ENCODE results near the gene IGFL1.

The IGFL1 gene

GRCh38 chr19:46229442-46229841 is at the start of gene IGFL1:
Gene IGFL1 (plus strand): TSS chr19:46229742. CDS start chr19:46229775, 33 bp downstream.
- H3K4me1 ChIP-seq (ENCODE audit: insufficient read depth, low read length, severe bottlenecking) = no peaks in the 10 kb centered on the region
- no peak within 1 kb of the TSS for H3K4me2 ChIP-seq (ENCODE audit: low read length)
- no peaks in the 10 kb centered on the region for H3K36me3 ChIP-seq (ENCODE audit: insufficient read depth, low read length)
- TF ChIP-seq CTCF (IDR thresholded peaks at IDR 0.05; ENCODE audit: low read length) = no peak
- TF ChIP-seq EZH2 (IDR thresholded peaks at IDR 0.05; ENCODE audit: borderline replicate concordance, low read length) = no peak
- no peaks in the 10 kb centered on the region for H3F3A ChIP-seq (ENCODE audit: insufficient read depth, low read length)
- H3K9ac ChIP-seq (ENCODE audit: low read length) = no peak within 1 kb of the TSS
- no peaks in the 10 kb centered on the region for H3K9me2 ChIP-seq (ENCODE audit: low read depth, low read length)
- no peaks in the 10 kb centered on the region for H3K79me2 ChIP-seq (ENCODE audit: insufficient read depth, low read length)
- no peaks in the 10 kb centered on the region for H4K20me1 ChIP-seq (ENCODE audit: insufficient read depth, low read length)
- H2AFZ ChIP-seq (ENCODE audit: low read length) = no peak within 1 kb of the TSS
- no peak within 1 kb of the TSS for H3K27ac ChIP-seq (ENCODE audit: low read depth, low read length, poor library complexity, severe bottlenecking)
- no peak within 1 kb of the TSS for H3K4me3 ChIP-seq (ENCODE audit: low read depth, low read length, poor library complexity, severe bottlenecking)
- no peaks in the 10 kb centered on the region for H3K27me3 ChIP-seq (ENCODE audit: insufficient read depth, low read length)
- H3K9me3 ChIP-seq (ENCODE audit: low read length) = no peaks in the 10 kb centered on the region

GRCh38 chr19:46180701-46181387 is 48.7 kb upstream of the IGFL1 start:
- H3F3A ChIP-seq (ENCODE audit: insufficient read depth, low read length) = no peaks in the 10 kb centered on the region
- H3K4me1 ChIP-seq (ENCODE audit: insufficient read depth, low read length, severe bottlenecking) = peaks cover 8% of the 10 kb centered on the region
- TF ChIP-seq CTCF (IDR thresholded peaks at IDR 0.05; ENCODE audit: low read length) = no peak
- no peak for TF ChIP-seq EZH2 (IDR thresholded peaks at IDR 0.05; ENCODE audit: borderline replicate concordance, low read length)
- no peak overlapping the region for H3K4me2 ChIP-seq (ENCODE audit: low read length)
- no peaks in the 10 kb centered on the region for H3K9me2 ChIP-seq (ENCODE audit: low read depth, low read length)
- H3K9ac ChIP-seq (ENCODE audit: low read length) = no peak overlapping the region
- no peaks in the 10 kb centered on the region for H3K9me3 ChIP-seq (ENCODE audit: low read length)
- no peaks in the 10 kb centered on the region; the same call in 1 of the 2 replicates for H3K27me3 ChIP-seq (ENCODE audit: insufficient read depth, low read length)
- H3K4me3 ChIP-seq (ENCODE audit: low read depth, low read length, poor library complexity, severe bottlenecking) = no peak overlapping the region
- no peaks in the 10 kb centered on the region for H4K20me1 ChIP-seq (ENCODE audit: insufficient read depth, low read length)
- no peak overlapping the region for H3K27ac ChIP-seq (ENCODE audit: low read depth, low read length, poor library complexity, severe bottlenecking)
- no peaks in the 10 kb centered on the region for H3K36me3 ChIP-seq (ENCODE audit: insufficient read depth, low read length)
- no peaks in the 10 kb centered on the region for H3K79me2 ChIP-seq (ENCODE audit: insufficient read depth, low read length)
- no peak overlapping the region for H2AFZ ChIP-seq (ENCODE audit: low read length)

GRCh38 chr19:46181388-46181779 is 48.2 kb upstream of the IGFL1 start:
- no peak overlapping the region for H2AFZ ChIP-seq (ENCODE audit: low read length)
- H3K79me2 ChIP-seq (ENCODE audit: insufficient read depth, low read length) = no peaks in the 10 kb centered on the region
- TF ChIP-seq CTCF (IDR thresholded peaks at IDR 0.05; ENCODE audit: low read length) = no peak
- no peak for TF ChIP-seq EZH2 (IDR thresholded peaks at IDR 0.05; ENCODE audit: borderline replicate concordance, low read length)
- no peak overlapping the region for H3K4me2 ChIP-seq (ENCODE audit: low read length)
- H4K20me1 ChIP-seq (ENCODE audit: insufficient read depth, low read length) = no peaks in the 10 kb centered on the region
- no peak overlapping the region for H3K9ac ChIP-seq (ENCODE audit: low read length)
- H3K27ac ChIP-seq (ENCODE audit: low read depth, low read length, poor library complexity, severe bottlenecking) = no peak overlapping the region
- H3K27me3 ChIP-seq (ENCODE audit: insufficient read depth, low read length) = no peaks in the 10 kb centered on the region; the same call in 1 of the 2 replicates
- H3K4me3 ChIP-seq (ENCODE audit: low read depth, low read length, poor library complexity, severe bottlenecking) = no peak overlapping the region
- H3K36me3 ChIP-seq (ENCODE audit: insufficient read depth, low read length) = no peaks in the 10 kb centered on the region
- no peaks in the 10 kb centered on the region for H3K9me2 ChIP-seq (ENCODE audit: low read depth, low read length)
- peaks cover 8% of the 10 kb centered on the region for H3K4me1 ChIP-seq (ENCODE audit: insufficient read depth, low read length, severe bottlenecking)
- H3F3A ChIP-seq (ENCODE audit: insufficient read depth, low read length) = no peaks in the 10 kb centered on the region
- no peaks in the 10 kb centered on the region for H3K9me3 ChIP-seq (ENCODE audit: low read length)

All from OCI-LY1 (cell line).